CD4-positive, alpha-beta T cell treated with Interleukin-21 for 1 hour (primary cell): Measurements from ENCODE around the gene PRKN.
"Not testable (repeated sequence)": the region's sequence is repeated elsewhere in the genome, so short reads cannot be mapped to it uniquely, and the experiment has no call there.

Experiments used
- DNase-seq: peaks from one replicate; pipeline ENCODE4 v3.0.0-alpha.2; 2020

PRKN gene

DNA sequence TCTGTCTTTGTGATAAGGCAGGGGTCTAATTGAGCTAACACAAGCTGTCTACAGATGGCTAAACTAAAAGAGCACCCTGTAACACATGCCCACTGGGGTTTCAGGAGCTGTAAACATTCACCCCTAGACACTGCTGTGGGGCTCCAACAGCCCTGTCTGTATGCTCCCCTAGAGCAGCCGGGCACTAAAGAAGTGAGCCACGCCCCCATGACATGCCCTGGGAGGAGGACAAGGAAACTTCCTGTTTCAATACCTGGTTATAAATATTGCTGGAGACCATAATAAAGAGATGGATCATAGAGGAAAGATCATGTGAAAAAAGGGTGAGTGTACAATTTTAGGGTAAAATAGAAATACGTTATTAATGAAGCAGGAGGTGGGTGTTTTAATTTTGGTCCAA lies 786.0 kb downstream of the PRKN start:
- DNase-seq: no peak

DNA sequence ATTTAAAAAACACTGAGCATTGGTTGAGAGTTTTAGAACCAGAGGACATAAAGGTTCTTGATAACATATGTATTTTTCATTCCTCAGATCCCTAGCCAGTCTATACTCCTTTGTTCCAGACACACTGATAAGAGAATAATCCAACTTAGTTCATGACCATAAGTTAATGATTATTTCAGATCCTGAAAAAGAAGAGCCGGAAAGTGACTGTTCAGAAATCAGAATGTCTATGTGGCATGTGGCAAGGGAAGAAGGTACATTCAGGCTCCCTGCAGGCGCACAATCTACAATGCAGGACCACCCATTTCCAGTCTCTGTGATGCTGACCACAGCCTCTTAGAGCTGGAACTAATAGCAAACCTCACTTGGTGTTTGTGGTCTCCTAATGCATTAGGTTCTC lies 787.0 kb downstream of the PRKN start:
- DNase-seq: no peak

DNA sequence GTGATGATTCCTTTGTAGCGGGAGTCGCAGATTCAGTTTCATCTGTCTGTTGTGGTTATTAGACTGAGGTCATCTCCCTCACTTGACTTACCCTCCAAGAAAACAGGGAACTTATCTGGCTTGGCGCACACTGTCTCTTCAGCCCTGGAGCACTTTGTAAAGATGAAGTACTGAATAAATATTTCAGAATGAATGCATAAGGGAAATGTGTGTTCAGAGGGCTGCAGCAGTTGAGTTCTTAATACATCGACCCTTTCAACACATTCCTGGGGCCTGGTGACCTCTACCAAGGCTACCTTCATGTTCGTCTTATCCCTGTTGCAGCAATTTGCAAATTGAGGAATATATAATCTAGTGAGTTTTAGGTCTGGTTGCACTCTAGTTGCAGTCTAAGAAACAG lies 801.2 kb downstream of the PRKN start:
- no peak for DNase-seq

DNA sequence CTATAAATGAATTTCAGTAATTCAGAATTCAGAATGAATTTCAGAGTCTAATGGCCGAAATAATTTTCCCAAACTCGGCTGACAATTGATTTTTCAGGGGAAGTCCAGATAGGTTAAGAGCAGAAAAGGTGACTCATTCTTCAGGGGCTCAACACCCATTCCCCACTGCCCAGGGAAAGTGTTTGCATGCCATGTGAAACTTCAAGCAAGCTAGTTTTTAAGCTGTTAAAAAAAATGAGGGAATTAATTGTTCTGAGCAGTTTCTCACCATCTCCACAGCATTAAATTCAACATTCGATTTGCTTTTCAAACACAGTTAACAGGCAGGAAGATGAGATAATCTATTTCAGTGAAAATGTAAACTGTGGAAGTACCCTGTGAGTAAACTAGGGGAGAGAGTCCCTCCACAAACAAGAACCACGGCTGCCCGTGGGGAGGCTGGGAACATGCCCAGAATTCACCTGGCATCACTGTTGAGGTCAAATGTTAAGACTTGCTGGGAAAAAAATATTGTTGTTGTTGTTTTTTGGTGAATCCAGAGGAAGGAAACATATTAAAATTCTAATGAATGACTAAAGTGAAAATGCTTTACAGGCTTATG lies 803.0 kb downstream of the PRKN start:
- DNase-seq: no peak

DNA sequence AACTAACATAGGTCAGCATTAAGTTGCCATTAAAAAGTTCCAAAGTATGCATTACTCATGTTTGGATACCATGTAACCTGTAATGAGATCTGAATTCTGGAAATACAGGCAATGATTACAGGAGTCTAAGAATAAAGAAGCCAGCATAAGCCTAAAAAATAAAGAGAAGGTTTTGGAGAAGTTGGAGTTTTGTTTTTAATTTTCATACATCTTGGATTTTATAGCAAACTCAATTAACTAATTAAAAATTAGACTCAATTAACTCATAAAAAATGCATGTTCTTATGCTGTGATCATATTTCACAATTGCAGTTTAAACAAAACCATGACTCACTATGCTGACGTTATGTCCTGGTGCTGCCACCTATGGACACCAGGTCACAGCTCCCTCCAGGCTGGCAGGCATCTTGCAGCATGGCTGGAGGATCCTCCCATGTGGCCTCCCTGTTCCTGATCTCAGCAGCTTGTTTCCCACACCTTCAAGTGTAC lies 804.9 kb downstream of the PRKN start:
- DNase-seq: no peak

DNA sequence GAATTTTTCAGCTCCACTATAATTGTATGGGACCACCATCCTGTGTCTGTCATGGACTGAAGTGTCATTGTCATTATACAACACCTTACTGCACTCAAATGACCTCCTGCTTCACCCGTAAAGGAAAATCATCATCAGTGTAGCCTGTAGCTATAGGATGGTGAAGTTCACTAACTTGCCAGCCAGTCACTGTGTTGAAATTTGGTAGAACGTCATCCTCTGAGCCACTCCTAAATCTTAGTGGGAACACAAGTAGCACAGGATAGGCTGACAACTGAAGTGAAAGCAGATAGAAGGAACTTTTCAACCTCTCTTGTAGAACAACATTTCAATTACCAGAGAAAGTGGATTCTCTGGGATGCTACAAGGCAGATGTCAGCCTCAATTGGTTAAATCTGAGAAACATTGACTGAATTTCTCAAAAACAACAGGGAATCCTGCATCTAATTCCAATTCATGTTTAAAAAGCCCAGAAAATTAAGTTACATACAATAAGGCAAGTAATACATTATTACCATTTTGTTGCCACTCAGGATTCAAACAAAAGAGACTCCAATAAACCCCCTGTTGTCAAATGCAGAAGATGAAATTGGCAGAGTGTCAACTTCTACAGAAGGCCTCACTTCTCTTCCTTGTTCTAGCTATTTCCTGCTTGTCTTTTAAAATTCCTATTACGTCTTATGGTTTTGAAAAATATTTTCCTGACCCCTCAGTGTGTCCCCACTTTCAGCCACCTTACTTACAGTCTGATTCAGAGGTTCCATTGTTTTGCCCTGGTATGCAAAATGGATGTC lies 805.8 kb downstream of the PRKN start:
- no peak for DNase-seq

DNA sequence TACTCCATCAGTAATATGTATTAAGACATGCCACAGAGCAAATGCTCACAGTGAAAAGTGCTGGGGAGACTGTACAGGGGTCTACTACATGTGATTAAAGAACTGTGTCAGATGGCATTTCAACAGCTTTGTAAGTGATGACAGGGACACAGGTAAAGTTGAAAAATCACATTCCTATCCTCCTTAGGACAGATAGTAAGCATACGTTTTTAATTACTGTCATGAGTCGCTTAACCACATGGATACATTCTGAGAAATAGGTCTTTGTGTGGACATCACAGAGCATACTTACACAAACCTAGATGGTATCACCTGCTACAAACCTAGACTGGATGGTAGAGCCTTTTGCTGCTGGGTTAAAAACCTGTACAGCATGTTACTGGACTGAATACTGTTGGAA lies 807.9 kb downstream of the PRKN start:
- DNase-seq: no peak

DNA sequence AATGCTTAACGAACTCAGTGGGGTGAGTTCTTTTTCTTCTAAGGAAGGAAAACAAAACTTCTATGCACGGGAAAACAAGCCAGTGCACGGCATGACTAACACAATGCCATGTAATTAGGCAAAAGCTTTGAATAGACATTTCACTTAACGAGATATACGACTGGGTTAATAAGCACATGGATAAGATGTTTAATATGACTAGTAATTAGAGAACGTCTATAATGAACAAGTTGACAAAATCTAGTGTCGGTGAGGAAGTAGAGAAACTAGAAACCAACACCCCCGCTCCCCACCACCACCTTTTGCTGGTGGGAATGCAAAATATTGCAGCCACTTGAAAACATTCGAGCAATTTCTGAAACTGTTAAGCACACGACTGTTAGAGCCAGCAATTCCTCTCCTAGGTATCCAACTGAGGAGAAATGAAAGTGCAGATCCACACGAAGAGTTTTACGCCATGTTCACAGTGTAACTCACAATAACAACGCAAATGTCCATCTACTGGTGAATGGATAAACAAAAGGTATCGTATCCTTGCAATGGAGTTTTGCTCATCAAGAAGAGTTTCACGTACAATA lies 808.8 kb downstream of the PRKN start:
- no peak for DNase-seq

DNA sequence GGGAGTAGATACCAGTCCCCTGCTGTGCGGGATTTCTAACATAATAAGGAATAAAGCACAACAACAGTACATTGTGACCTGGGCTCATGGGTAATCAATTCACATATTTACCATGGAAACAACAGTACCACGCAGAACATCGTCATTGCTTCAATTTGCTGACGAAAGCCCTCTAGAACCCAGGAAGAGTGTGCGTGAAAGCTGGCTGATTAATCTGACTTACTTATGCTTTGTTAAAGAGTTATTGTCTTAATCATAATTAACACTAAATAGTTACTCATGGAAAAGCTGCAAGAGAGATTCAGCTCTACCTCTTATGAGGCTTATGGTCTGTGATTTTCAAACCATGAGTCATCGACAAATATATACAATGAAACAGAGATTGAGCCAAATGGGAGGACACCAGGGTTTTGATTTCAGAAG lies 809.4 kb downstream of the PRKN start:
- no peak for DNase-seq

DNA sequence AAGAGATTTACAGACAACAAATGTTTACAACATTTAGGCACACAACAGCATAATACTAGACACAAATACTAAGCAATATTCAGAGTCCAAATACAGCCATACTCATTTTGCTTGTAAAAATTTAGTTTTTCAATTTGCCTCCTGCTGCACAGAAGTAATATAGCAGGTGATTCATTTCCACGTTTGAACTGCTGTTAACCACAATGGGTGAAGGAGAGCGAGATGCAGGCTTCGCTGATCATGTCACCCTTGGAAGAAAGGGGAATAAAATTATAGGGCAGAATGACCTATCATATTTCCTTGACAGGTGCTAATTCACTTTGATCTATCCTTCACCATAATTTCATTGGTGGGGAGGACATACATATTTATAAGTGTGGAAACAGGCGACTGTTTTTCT lies 809.9 kb downstream of the PRKN start:
- DNase-seq: no peak

DNA sequence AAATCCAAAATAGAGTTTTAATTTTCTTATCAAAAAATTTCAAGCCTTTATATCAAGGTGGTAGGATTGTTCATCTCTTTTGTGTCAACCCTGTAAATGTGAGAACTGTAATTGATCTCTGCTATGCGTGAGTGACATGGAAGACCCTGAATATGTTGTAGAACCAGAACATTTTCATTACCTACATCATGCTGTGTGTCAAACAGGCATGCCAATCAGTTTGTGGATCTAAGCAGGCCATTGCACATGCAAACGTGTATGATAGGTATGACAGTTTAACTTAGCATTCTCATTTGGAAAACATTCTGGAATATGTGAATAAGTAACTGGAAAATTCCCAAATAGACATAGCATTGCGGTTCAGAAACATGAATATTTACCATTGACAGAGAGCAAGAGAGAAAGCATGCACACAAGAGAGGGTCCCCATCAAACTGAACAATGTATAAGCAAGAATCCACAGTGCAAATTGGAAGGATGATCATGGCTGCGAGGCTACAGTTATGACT lies 812.1 kb downstream of the PRKN start:
- DNase-seq: no peak

DNA sequence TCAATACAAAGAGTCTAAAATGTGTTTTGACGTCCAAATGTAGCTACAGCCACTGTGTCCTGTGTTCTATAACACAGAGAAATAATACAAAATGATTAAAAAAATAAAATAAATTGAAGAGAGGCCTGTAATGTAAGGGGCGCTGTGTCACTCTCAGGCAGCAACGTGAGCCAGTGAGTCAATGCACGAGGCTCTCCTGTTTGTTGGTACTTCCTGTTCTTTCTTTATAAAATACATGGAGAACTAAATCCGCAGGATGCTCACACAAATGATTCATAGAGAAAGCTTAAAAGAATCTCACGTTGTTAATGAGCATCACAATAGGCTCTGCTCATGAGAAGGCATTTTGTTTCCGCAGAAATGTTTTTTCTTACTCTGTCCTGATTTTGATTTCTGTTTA lies 818.7 kb downstream of the PRKN start:
- DNase-seq: no peak

DNA sequence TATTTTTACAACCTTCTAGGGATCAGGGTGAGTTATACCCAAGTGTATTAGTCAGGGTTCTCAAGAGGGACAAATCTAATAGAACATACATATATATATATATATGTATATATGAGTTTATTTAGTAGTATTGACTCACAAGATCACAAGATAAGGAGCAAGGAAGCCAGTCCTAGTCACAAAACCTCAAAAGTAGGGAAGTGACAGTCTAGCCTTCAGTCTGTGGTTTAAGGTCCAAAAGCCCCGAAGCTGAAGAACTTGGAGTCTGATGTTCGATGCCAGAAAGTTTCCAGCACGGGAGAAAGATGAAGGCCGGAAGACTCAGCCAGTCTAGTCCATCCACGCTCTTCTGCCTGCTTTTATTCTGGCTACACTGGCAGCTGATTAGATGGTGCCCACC lies 821.0 kb downstream of the PRKN start:
- no peak for DNase-seq

DNA sequence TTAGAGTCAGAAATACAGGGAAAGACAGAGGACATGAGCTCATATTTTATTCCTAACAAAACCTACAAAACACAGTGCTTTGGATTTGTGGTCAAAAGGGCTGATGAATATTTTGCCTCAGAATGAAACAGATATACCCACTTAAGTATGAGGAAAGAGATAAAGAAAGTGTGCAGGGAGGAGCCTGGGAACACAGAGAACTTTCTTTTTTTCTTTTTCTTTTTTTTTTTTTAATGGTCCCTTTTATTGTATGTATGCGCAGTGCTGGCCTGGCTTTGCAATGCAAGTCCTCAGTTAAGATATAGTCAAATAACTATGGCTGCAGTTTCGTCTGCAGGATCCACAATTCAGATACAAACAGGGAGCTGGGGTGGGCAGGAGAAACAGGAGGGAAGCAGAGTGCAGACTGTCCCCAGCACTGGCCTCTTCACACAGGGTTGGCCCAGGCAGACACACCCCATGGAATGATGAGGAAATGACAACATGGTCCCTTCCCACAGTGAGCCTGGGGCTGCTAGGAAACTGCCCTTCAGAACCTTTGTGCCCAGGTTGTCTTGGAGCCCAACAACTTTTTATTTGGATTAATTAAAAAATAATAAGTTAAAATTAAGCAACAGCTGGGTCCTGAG lies 823.9 kb downstream of the PRKN start:
- DNase-seq: no peak

DNA sequence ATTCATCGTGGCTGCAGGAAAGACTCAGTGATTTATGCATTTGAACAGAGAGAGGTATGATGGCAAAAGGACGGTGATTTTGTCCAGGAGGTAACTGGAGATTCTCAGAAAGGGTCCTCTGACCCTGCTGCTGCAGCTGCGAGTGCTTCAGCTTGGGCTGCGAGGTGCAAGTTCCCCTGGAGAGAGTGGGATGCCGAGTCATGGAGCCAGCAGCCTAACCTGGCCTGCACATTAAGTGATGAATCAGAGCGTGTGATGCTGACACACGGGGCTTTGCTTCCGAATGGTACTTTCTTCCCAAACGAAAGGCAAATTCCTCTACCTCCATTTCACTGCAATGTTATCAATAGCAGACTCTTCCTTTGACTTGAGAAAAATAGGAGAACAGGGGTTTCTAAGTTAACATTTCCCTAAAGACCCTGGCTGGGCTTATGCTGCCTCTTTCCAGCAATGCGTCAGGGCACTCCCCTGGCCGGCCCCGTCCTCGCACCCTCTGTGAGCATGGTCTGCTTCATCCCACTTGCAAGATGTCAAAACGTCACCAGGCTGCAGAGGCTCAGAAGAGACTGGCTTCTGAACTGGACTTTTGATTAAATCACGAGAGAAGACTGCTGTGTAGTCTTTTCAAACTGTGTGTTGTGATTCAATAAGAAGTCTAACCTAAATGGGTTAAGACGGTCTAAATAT lies 825.7 kb downstream of the PRKN start:
- no peak for DNase-seq

DNA sequence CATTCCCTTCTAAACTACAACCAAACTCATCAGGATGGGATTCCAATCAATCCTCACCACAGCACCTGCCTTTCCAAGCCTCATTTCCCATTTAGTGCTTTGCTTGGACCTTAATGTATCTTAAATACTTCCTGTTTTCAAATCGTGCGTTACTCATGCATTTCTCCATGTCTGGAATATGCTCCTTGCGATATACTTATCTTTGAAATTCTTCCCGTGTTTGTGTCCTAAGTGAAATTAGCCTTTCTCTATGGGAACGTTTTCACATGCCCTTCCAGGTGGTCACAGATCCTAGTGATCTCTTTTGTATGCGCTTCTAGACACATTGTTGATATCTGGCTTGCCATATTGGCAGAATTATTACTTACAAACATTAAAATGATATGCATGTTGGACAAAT lies 833.1 kb downstream of the PRKN start:
- no peak for DNase-seq

DNA sequence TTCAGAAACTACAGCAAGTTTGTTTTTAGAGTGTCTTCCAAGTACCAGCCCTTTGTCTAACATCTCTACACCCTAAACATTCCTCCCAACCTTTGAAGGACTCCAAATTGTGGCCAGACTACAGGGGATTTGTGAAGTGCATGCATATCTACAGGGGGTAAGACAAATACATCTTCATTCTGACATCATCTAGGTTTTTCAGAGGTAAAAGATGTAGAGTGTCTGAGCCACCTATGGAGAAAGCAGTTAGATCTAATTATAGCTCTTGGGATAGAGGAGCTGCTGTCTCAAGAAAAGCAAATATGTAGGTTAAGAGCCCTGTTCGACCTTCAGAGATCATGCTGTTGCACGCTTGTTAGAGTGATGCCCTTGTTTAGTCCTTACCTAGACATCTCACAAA lies 836.0 kb downstream of the PRKN start:
- DNase-seq: no peak

DNA sequence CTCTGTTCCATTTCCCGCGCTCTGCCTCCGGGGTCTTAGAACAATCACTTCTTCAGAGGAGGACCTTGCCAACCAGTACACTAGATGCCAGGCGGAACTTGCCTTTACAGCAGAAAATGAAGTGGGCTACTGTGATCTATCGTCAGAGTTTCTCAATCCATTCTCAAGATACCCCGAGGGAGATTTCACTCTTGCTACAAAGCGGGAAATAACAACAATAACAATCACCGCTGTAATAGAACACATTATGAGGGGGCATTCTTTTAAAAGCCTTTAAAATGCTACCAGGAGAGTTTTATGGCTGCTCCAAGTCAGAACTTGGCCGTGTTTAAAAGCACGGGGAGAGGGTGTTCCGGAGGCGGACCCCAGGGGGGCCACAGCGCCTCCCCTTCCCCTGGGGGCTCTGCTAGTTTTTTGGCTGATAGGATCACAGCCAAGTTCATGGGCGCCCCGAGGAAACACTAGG lies 836.7 kb downstream of the PRKN start:
- DNase-seq: no peak

DNA sequence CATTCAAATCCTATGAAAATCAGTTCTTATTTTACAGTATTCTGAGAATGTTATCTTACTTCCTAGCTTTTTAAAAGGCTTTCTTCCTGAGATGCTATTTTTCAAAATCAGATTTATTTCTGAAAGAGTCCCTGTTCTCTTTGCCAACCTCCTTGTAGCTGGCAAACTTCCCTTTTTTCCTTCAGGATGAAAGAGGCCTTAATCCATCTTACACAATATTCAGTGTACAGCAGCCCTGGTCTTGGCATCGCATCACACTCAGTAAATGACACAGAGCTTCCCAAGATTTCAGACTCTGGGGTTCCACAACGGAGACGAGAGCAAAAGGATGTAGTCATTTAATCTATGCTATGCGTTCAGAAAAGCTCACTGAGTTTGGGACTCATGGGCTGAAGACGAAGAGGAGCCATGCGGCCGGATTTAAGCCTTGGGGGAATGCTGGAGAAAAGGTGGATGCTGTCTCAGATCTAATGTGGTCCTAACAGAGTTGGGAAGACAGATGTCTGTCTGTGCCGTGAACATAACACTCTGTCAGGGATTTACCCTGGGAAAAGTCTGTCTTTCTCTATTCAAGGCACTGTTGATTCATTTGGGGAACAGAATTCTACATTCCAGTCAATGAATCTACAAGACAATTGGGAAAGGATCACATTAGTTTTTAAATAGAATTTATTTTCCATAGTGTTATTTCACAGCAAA lies 837.3 kb downstream of the PRKN start:
- DNase-seq: no peak

DNA sequence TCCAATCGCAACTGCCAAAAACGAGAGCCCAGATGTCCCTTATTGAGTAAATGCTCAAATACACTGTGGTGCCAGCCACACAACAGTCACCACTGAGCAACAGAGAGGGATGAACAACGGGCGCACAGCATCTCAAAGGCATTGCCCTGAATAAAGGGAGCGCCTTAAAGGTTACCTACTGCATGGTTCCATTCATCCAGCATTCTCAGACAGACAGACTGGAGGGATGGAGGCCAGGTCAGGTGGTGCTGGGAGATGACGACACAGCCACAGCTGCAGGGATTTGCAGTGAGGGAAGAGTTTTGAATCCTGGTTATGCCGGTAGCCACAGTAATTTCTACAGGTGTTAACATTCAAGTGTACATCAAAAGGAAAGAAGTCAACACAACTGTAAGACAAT lies 838.2 kb downstream of the PRKN start:
- DNase-seq: no peak

DNA sequence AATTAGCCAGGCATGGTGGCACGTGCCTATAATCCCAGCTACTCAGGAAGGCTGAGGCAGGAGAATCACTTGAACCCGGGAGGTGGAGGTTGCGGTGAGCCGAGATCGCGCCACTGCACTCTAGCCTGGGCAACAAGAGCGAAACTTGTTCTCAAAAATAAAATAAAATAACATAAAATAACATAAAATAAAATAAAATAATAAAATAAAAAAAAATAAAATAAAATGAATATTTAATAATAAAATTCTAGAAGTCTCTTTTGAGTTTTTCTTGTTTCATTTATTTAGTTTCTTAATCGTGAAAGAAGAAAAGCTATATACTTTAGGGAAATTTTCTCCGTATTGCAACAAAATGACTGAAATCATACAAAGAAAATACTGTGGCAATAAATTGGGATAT lies 841.0 kb downstream of the PRKN start:
- not testable (repeated sequence) for DNase-seq

DNA sequence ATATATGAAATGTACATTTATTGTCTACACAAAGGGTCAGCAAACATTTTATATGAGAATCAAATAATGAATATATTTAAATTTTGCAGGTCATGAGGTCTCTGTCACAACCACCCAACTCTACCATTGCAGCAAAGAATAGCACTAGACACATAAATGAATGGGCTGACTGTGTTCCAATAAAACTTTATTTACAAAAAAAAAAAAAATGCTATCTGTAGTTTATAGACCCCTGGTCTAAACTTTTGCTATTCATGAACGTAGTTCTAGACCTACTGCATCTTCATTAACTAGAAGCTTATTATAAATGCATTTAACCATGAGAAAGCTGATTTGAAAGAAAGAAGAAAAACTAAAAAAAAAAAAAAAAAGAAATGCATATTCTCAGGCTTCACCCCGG lies 842.8 kb downstream of the PRKN start:
- DNase-seq: no peak
